HG02623 (cell line): ENCODE results near the gene ARFRP1.

Experiments
- ATAC-seq: cut with Tn5 transposase; IDR thresholded peaks from one replicate; pipeline ENCODE4 v1.9.1; 2021; ENCODE audit warnings: moderate library complexity; ENCODE audit not compliant: unreplicated experiment

Gene ARFRP1

DNA sequence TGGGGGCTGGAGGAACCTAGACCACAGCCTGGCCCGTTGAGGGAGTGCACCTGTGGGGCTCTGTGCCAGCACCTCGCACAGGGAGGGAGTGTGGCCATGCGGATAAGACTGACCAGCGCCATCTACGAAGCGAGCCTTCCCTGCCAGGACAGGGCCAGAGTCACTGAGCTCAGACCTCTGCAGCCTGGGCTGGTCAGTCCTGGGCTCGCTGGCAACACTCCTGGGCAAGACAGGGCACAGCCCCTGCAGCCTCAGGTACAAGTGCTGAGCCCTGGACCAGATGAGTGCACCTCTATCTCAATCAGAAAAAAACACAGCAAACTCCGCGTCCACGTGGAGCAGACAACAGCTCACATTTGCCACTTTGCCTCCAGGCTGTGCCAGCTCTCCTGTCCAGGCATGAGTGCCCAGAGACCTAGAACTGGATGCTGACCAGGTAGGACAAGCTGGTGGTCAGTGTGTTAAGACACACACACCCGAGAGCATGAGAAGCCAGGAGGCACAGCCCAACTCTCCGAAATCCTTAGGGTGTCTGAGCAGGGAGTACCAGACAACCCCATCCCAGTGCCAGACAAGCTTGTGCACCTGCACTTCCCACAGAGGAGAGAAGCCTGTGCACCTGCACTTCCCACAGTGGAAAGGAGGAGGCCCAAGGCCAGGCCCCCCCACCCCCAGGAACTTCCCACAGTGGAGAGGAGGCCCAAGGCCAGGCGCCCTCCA lies 4.9 kb downstream of the ARFRP1 start:
- ATAC-seq: no peak

DNA sequence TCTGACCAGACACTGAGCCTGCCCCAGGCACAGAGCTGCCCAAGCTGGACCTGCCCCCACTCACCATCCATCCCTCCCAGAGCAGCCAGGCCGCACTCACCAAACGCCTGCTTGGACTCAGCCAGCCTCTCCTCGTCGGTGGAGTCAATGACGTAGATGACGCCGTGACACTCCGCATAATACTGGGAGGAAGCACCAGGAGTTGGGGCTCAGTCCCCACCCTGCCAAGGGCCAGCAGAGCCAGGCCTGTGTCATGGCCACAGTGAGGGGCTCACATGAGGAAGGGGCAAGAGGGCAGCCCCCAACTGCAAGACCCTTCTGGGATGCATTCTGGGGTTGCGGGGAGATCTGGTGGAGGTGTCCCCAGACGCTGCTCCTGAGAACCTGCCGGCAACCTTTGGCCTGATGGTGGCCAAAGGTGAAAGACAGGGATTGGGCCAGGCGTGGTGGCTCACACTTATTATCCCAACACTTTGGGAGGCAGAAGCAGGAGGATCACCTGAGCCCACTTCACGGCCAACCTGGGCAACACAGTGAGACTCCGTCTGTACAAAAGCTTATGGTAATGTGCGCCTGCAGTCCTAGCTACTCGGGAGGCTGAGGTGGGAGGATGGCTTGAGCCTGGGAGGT lies 5.6 kb downstream of the ARFRP1 start:
- ATAC-seq: no peak

- ATAC-seq: no peak
These were observed 6.3 kb downstream of the ARFRP1 start for GRCh38 chr20:63701329-63702035.

DNA sequence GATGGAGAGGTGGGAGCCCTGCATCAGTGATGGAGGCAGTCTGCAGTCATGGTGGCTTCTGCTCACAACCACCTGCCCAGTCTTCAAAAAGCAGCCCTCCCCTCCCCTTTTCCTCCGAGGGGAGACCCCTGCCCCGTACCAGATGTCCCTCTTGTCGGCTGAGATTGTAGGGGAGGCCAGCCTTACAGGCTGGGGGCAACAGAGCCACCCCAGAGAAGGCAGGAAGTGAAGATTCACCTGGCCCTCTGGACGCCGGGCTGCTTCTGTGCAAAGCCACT lies 6.8 kb downstream of the ARFRP1 start:
- no peak for ATAC-seq

GRCh38 chr20:63700199-63701050 lies 7.4 kb downstream of the ARFRP1 start:
- ATAC-seq: no peak

GRCh38 chr20:63699466-63700198 lies 8.1 kb downstream of the ARFRP1 start:
- no peak for ATAC-seq

DNA sequence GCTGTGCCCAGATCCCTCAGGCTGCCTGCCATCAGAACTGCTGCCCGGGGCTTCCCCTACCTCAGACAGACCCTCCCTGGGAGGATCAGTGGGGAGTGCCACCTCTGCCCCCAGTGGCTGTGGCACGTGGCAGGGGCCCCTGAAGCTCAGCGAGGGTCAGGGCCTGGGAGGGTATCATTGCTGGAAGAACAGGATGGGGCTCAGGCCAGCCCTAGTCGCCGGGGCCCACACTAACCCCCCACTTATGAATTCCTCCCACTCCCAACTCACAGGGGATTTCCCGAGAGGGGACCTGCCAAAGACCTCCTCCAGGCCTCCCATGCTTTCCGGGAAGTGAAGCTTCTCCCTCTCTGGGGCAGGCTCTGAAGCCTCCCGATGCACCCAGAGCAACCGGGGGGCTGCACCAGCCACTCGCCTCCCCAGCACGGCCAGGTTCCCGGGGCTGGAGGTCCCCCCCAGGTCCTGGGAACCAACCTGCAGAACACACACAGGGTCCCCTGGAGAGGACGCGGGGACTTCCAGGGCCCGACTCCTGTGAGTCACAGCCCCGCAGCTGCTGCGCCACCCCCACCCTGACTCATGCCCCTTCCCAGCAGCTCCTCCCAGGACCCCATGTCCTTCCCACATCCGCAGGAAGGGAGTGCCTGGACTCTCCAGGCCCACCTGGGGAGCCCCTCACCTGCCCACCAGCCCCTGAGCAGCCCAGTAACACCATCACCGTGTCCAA lies 8.9 kb downstream of the ARFRP1 start:
- no peak for ATAC-seq

- no peak for ATAC-seq
These were observed 9.8 kb downstream of the ARFRP1 start for GRCh38 chr20:63697868-63698545.

DNA sequence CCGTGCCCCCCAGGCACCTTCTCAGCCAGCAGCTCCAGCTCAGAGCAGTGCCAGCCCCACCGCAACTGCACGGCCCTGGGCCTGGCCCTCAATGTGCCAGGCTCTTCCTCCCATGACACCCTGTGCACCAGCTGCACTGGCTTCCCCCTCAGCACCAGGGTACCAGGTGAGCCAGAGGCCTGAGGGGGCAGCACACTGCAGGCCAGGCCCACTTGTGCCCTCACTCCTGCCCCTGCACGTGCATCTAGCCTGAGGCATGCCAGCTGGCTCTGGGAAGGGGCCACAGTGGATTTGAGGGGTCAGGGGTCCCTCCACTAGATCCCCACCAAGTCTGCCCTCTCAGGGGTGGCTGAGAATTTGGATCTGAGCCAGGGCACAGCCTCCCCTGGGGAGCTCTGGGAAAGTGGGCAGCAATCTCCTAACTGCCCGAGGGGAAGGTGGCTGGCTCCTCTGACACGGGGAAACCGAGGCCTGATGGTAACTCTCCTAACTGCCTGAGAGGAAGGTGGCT lies 10.4 kb downstream of the ARFRP1 start:
- ATAC-seq: no peak

- no peak for ATAC-seq
These were observed 11.0 kb downstream of the ARFRP1 start, which contains the start of gene TNFRSF6B for GRCh38 chr20:63696628-63697356. Gene TNFRSF6B, plus strand, starts transcription at chr20:63696652. Its CDS starts 116 bp downstream, at chr20:63696768.

- ATAC-seq: no peak
These were observed 11.5 kb downstream of the ARFRP1 start for GRCh38 chr20:63696306-63696627.

DNA sequence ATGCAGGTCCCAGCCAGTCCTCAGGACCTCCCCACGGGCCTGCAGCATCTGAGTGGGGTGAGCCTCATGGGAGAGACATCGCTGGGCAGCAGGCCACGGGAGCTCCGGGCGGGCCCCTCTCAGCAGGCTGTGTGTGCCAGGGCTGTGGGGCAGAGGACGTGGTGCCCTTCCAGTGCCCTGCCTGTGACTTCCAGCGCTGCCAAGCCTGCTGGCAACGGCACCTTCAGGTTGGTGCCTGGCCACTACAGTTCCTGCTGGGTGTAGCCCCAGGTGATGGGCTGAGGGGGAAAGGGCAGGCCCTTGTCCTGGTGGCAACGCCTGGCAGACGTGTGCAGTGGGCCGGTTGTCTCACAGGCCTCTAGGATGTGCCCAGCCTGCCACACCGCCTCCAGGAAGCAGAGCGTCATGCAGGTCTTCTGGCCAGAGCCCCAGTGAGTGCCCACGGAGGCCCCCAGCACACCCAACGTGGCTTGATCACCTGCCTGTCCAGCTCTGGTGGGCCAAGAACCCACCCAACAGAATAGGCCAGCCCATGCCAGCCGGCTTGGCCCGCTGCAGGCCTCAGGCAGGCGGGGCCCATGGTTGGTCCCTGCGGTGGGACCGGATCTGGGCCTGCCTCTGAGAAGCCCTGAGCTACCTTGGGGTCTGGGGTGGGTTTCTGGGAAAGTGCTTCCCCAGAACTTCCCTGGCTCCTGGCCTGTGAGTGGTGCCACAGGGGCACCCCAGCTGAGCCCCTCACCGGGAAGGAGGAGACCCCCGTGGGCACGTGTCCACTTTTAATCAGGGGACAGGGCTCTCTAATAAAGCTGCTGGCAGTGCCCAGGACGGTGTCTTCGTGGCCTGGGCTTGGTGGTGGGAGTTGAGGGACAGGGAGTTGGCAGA lies 12.1 kb downstream of the ARFRP1 start:
- no peak for ATAC-seq

DNA sequence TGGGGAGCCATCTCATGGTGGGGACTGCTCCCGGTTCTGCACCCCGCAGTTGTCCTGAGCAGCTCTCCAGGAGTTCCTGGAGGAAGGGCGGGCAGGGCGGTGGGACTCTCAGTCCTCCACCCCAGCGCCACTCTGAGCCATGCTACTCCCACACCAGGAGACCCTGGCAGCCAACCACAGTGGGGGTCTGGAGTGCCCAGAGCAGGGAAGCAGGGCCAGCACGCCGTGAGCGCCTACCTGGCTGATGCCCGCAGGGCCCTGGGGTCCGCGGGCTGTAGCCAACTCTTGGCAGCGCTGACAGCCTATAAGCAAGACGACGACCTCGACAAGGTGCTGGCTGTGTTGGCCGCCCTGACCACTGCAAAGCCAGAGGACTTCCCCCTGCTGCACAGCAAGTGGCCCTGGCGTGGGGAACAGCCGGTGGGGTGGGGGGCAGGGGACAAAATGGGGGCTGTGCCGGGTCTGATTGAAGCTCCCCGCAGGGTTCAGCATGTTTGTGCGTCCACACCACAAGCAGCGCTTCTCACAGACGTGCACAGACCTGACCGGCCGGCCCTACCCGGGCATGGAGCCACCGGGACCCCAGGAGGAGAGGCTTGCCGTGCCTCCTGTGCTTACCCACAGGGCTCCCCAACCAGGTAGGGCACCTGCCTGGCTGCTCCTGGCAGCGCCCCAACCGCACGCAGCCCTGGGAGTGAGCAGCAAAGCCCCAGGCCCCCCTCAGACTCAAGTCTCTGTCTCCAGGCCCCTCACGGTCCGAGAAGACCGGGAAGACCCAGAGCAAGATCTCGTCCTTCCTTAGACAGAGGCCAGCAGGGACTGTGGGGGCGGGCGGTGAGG lies 13.0 kb downstream of the ARFRP1 start:
- no peak for ATAC-seq

DNA sequence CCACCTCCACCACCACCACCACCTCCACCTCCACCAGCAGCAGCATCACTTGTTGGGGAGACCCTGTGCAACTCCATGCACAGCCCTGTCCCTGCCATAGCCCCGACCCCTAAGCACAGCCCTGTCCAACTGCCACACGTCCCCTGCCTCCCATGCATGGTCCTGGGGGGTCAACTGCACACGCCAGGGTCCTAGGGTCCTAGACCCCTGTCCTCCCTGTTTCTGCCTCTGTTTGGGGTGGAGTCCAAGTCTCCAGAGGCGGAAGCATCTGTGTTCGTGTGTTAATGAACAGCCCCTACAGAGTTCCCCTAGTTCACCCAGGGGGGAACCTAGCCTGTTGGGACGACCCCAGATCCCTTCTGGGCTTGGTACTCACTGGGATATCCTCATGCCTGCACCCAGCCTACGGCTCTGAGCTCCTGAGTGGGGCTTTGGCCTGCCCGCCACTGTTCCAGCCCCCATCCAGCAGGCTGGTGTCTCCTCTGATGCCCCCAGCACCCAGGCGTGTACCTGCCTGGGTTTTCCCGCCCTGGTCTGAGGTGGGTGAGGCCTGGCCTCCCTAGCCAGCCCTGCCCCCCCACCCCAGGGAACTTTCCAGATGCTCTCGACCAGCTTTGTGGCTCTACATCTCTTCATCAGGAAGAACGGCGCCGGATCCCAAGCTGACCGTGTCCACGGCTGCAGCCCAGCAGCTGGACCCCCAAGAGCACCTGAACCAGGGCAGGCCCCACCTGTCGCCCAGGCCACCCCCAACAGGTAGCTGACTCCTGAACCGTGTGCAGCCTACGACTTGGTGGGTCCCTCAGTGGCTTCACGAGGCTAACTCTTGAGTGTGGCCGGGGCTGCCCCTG lies 13.8 kb downstream of the ARFRP1 start:
- ATAC-seq: no peak

- ATAC-seq: no peak
These were observed 14.6 kb downstream of the ARFRP1 start for GRCh38 chr20:63693083-63693732.
